Ovary (tissue), 9 donors: Measurements from ENCODE around the gene ITPR1. TPM values are rescaled to one million over a fixed set of nuclear protein-coding genes. Genes with fewer than 3 reads are reported as not detected.

Experiments used
- DNase-seq, 5 donors: peaks; one replicate each; pipeline ENCODE4 v3.0.0-alpha.2; 2019 to 2020
- H3K27ac ChIP-seq, 2 donors: fragments of 200-600 bp; one replicate each; pipeline versions ENCODE4 v1.5.1 to v1.8.0; 2019 to 2022
- H3K27me3 ChIP-seq: fragments of 200-600 bp; one replicate; pipeline ENCODE4 v1.8.0; 2022
- H3K36me3 ChIP-seq: fragments of 200-600 bp; sonication (generic); one replicate; pipeline ENCODE4 v1.5.1; 2019
- H3K4me1 ChIP-seq: one replicate; pipeline ENCODE4 v1.8.1; 2013; ENCODE audit warnings: mild to moderate bottlenecking, moderate library complexity; ENCODE audit not compliant: insufficient read depth
- H3K4me3 ChIP-seq: fragments of 200-600 bp; sonication (generic); one replicate; pipeline ENCODE4 v1.5.1; 2017
- H3K9me3 ChIP-seq, 2 donors: fragments of 200-600 bp in 1 of 2; sonication (generic) in 1 of 2; one replicate each; pipeline versions ENCODE4 v1.5.1 to v1.8.1; 2013 to 2019; ENCODE audit warnings: mild to moderate bottlenecking in 1 of 2, moderate library complexity in 1 of 2
- CTCF ChIP-seq, 3 donors: fragments of 450-650 bp in 2 of 3; fragments of 200-600 bp in 1 of 3; IDR thresholded peaks; one replicate each; pipeline versions ENCODE4 v1.5.1 to v1.8.0; 2016 to 2022; ENCODE audit warnings: antibody characterized with exemption in 3 of 3, mild to moderate bottlenecking in 1 of 3
- EP300 ChIP-seq: sonication (generic); formaldehyde crosslinking; IDR thresholded peaks from one replicate; pipeline ENCODE4 v1.6.1; 2017; ENCODE audit warnings: antibody characterized with exemption
- POLR2A ChIP-seq: fragments of 450-650 bp; IDR thresholded peaks from one replicate; pipeline ENCODE4 v1.6.1; 2017; ENCODE audit warnings: antibody characterized with exemption, mild to moderate bottlenecking, moderate library complexity
- WGBS, 3 donors: extraction: QIAGEN DNeasy Blood & Tissue Kit in 1 of 3; methylation state at CpG; one replicate each; pipeline versions ENCODE4 v1.1.5 to v1.1.7; 2013 to 2017; 5-methylcytosine and 5-hydroxymethylcytosine counted together
- intact Hi-C, 4 donors: fragments of 100-400 bp; cut with DNase I; formaldehyde crosslinking; loops; one replicate each; pipeline versions ENCODE4 v1.11.0 to v1.15.1; 2022 to 2023
- polyA plus RNA-seq, 2 donors: library from polyadenylated mRNA; stranded (reverse); fragments of 200-250 nt in 1 of 2; fragments of 350-450 nt in 1 of 2; fragmentation: Illumina TruSeq in 1 of 2; extraction: RNeasy Lipid Tissue Mini Kit (QIAGEN cat#74804) in 1 of 2; gene quantifications; one replicate each; pipeline ENCODE4 v1.2.3, GENCODE V29; 2013 to 2014
- total RNA-seq, 7 donors: library from RNA; depleted of rRNA in 2 of 7; stranded (reverse); fragments of >200 nt in 2 of 7; fragmentation: NEBNext Ultra II Directional in 3 of 7; extraction: Animal tissue kit (Norgen Biotek cat#: 25700) in 3 of 7; gene quantifications; one replicate each; pipeline versions ENCODE4 v1.1.0 to v1.2.4, GENCODE V29; 2016 to 2023
- donor health status: DM: no; HTN: no; CAD: no; lungs with moderate emphysema.
- donor health status: DM: no; HTN: no; CAD: no.
- donor health status: Bipolar disorder and iron deficiency.
- donor health status: DM: yes; HTN: yes; CAD: no.
- donor health status: DM: no; HTN: no; CAD: no.
- donor health status: DM: yes; HTN: yes; CAD: no.

The ITPR1 gene
- total and polyA plus RNA-seq, 9 donors = 59.5 to 313 (median 144) TPM

- H3K9me3 ChIP-seq = no peaks in the 10 kb centered on the region
- intact Hi-C loops = loop anchor here (1.0 to 10.0 kb wide), 5 partner anchors 316 to 347 kb away; no protein-coding TSS in a partner anchor
- no peak for TF ChIP-seq CTCF (IDR thresholded peaks at IDR 0.05)
- TF ChIP-seq POLR2A = no peak
- TF ChIP-seq EP300 = no peak
- no peak overlapping the region for H3K4me3 ChIP-seq
- no peaks in the 10 kb centered on the region for H3K4me1 ChIP-seq
- no peak for DNase-seq
- H3K27me3 ChIP-seq = no peaks in the 10 kb centered on the region
- H3K27ac ChIP-seq = no peak overlapping the region
- 4 to 12% (median 9%) methylated on average over 1 of the region's 1 CpG for WGBS, 3 donors
- H3K36me3 ChIP-seq = no peaks in the 10 kb centered on the region
Observed at GRCh38 chr3:4711680-4711992, 218.5 kb downstream of the ITPR1 start.

GRCh38 chr3:4712109-4712508 lies 219.0 kb downstream of the ITPR1 start:
- Histone ChIP-seq H3K9me3 (no peaks in the 10 kb centered on the region), H3K27ac (no peak overlapping the region), H3K36me3 (no peaks in the 10 kb centered on the region), H3K4me3 (no peak overlapping the region), H3K27me3 (no peaks in the 10 kb centered on the region), H3K4me1 (no peaks in the 10 kb centered on the region)
- DNase-seq = peak in 1 of 5 donors; percentile 57
- intact Hi-C loops = loop anchor here (5.0 to 10.0 kb wide), 3 partner anchors 315 to 345 kb away; no protein-coding TSS in a partner anchor
- WGBS, 3 donors = 67 to 81% (median 67%) methylated on average over 7 of the region's 7 CpGs
- no peak for TF ChIP-seq POLR2A
- no peak for TF ChIP-seq EP300
- TF ChIP-seq CTCF (IDR thresholded peaks at IDR 0.05) = no peak

GRCh38 chr3:4714045-4714444 lies 220.9 kb downstream of the ITPR1 start:
- Histone ChIP-seq H3K4me3 (no peak overlapping the region), H3K4me1 (peaks cover 4% of the 10 kb centered on the region), H3K36me3 (no peaks in the 10 kb centered on the region), H3K27me3 (no peaks in the 10 kb centered on the region), H3K27ac (no peak overlapping the region), H3K9me3 (no peaks in the 10 kb centered on the region)
- intact Hi-C loops = loop anchor here (5.0 to 10.0 kb wide), 3 partner anchors 313 to 343 kb away; no protein-coding TSS in a partner anchor
- no peak for TF ChIP-seq POLR2A
- TF ChIP-seq CTCF (IDR thresholded peaks at IDR 0.05) = no peak
- TF ChIP-seq EP300 = no peak
- DNase-seq = no peak
- 72 to 80% (median 76%) methylated on average over 7 of the region's 7 CpGs for WGBS, 3 donors

GRCh38 chr3:4716266-4716665 lies 223.1 kb downstream of the ITPR1 start:
- Histone ChIP-seq H3K4me1 (peaks cover 8% of the 10 kb centered on the region), H3K36me3 (no peaks in the 10 kb centered on the region), H3K27me3 (no peaks in the 10 kb centered on the region), H3K27ac (peak overlapping the region in 1 of 2 donors; percentile 73), H3K9me3 (no peaks in the 10 kb centered on the region), H3K4me3 (no peak overlapping the region)
- 64 to 79% (median 77%) methylated on average over 1 of the region's 1 CpG for WGBS, 3 donors
- no peak for DNase-seq
- TF ChIP-seq CTCF (IDR thresholded peaks at IDR 0.05) (no peak), POLR2A (no peak), EP300 (no peak)
- intact Hi-C loops = loop anchor here in 1 of 4 donors (5.0 to 10.0 kb wide), 2 partner anchors 266 to 339 kb away; no protein-coding TSS in a partner anchor
